Cardiac fibroblast (primary cell): ENCODE results near the gene FAM13A.

Source experiments
- DNase-seq, 2 donors: peaks; one replicate each; pipeline versions ENCODE4 v3.0.0 to v3.0.0-alpha.2; 2010; ENCODE audit warnings: low read depth in 2 of 2
- H3K4me3 ChIP-seq, 2 donors: replicated peaks in 1 of 2; 1 replicate in 1 of 2; 2 replicates in 1 of 2; pipeline ENCODE4 v1.5.1; 2011; ENCODE audit warnings: low read depth in 2 of 2, low read length in 2 of 2, mild to moderate bottlenecking in 2 of 2, moderate library complexity in 1 of 2
- TF ChIP-seq, protein P1 (sequence below): IDR thresholded peaks from one replicate; pipeline ENCODE4 v1.5.1; 2011; ENCODE audit warnings: low read depth, mild to moderate bottlenecking, low read length, inconsistent platforms

Gene FAM13A

GRCh38 chr4:88705805-88706492, 351.0 kb downstream of the FAM13A start:
- DNase-seq: peak; percentile 52 to 60
- TF ChIP-seq, protein P1, sequence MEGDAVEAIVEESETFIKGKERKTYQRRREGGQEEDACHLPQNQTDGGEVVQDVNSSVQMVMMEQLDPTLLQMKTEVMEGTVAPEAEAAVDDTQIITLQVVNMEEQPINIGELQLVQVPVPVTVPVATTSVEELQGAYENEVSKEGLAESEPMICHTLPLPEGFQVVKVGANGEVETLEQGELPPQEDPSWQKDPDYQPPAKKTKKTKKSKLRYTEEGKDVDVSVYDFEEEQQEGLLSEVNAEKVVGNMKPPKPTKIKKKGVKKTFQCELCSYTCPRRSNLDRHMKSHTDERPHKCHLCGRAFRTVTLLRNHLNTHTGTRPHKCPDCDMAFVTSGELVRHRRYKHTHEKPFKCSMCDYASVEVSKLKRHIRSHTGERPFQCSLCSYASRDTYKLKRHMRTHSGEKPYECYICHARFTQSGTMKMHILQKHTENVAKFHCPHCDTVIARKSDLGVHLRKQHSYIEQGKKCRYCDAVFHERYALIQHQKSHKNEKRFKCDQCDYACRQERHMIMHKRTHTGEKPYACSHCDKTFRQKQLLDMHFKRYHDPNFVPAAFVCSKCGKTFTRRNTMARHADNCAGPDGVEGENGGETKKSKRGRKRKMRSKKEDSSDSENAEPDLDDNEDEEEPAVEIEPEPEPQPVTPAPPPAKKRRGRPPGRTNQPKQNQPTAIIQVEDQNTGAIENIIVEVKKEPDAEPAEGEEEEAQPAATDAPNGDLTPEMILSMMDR: no peak

DNA sequence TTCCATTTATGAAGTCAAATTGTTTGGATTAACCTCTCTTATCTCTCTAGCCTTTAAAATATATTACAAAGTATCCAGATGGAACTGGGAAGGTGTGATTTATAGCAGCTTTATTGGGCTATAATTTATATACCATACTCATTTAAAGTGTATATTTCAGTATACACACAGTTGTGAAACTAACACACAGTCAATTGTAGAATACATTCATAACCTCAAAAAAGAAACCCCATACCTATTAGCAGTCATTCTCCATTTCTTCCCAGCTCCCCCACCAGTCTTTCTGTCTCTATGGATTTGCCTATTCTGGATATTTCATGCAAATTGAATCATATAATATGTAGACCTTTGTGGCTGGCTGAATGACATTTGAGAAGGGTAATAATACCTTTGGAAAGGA, 351.8 kb downstream of the FAM13A start:
- DNase-seq: no peak
- TF ChIP-seq, protein P1: no peak
- H3K4me3 ChIP-seq: no peak overlapping the region

More at GRCh38 chr4:88705805-88706492, 351.0 kb downstream of the FAM13A start:
- no peak overlapping the region for H3K4me3 ChIP-seq

DNA sequence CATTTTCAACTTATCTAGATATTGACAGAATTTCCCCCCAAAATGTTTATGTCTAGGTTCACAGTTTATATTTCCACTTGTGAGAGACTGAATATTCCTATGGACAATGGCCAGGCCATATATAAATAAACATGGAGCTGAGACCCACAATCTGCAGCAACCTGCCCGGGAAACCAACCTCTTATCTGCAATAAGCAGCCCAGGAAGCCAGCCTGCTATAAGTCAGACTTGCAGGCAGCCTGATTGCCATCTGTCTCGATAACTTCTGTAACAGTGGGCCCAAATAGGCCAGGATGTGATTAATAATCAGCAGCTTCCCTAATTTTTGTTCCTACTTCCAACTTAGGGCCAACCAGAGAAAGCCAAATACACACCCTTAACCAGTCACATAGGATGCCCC, 354.2 kb downstream of the FAM13A start:
- no peak for DNase-seq
- TF ChIP-seq, protein P1: no peak
- no peak overlapping the region for H3K4me3 ChIP-seq

- DNase-seq: no peak
- TF ChIP-seq, protein P1: no peak
- no peak overlapping the region for H3K4me3 ChIP-seq
These were observed 358.5 kb downstream of the FAM13A start for GRCh38 chr4:88698519-88698918.

DNA sequence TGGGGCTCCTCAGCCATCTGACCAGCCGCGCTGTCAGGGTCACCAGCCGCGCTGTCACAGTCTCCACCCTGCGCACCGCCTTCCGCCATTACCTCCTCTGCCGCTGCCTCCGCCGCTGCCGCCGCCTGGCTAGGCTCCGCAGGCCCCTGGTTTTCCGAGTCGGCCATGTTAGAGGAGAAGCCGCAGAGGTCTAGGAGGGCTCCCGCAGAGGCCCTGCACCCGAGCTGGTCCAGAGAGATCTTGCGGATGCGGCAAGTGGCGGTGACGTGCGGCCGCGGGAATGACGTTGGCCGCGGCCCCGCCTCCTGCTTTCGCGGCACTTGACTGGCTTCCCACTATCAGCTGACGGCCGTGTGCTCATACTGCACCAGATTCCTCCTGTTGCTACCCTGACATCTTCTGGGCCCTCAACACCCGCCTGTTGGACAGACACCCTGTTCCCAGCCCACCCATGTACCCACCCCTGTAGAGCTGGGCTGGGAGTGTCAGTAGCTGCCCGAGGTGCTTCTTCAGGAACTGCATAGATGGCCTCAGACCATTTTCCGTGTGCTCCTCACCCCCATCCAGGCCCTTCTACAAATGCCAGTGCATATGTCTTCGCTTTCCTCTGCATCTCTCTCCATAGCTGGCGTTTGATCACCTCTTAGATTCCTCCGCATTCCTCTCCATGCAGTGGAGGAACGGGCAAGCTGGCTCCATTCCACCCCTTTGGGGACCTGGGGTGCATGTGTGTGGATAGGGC, 359.2 kb downstream of the FAM13A start, which contains the start of gene NAP1L5:
Gene NAP1L5 (minus strand): TSS at position 242 of the 742 bp plus-strand sequence. CDS start 75 bp downstream, at position 167.
- peak; percentile 71 to 84 for DNase-seq

GRCh38 chr4:88697141-88697540, 359.8 kb downstream of the FAM13A start:
- TF ChIP-seq, protein P1: no peak
- DNase-seq: peak; percentile 30 to 53

More for the DNA sequence above, 359.2 kb downstream of the FAM13A start, which contains the start of gene NAP1L5:
- H3K4me3 ChIP-seq: peak within 1 kb of the TSS; percentile 68 to 78
- TF ChIP-seq, protein P1: no peak

More at GRCh38 chr4:88697141-88697540, 359.8 kb downstream of the FAM13A start:
- peak overlapping the region; percentile 68 to 78 for H3K4me3 ChIP-seq
